Measurements from ENCODE around the gene SSTR3.

GRCh38 chr22:37221424-37222333 lies 9.4 kb upstream of the SSTR3 start:
- TF ChIP-seq BHLHE40 (IDR thresholded peaks at IDR 0.05; ENCODE audit: low read depth, low read length) (no peak), POLR2A (IDR thresholded peaks at IDR 0.05; ENCODE audit: low read depth, low read length) (no peak)
